ENCODE results near the gene SPECC1. TPM values are rescaled to one million over a fixed set of nuclear protein-coding genes. Genes with fewer than 3 reads are reported as not detected.

Gene SPECC1
- total RNA-seq, 2 donors from 2014 or later, result 10.3 to 13.5 TPM

GRCh38 chr17:20241855-20242254, 232.7 kb downstream of the SPECC1 start:
- H3K27me3 ChIP-seq, result no peaks in the 10 kb centered on the region

GRCh38 chr17:20242271-20242670, 233.1 kb downstream of the SPECC1 start:
- H3K27me3 ChIP-seq, result no peaks in the 10 kb centered on the region
- TF ChIP-seq CTCF (IDR thresholded peaks at IDR 0.05), result no peak
- H3K9me3 ChIP-seq, result no peaks in the 10 kb centered on the region
- H3K36me3 ChIP-seq, result no peaks in the 10 kb centered on the region
- no peaks in the 10 kb centered on the region for H3K4me1 ChIP-seq
- H3K4me3 ChIP-seq, result no peak overlapping the region
- DNase-seq (ENCODE audit: low spot score), result no peak
- H3K27ac ChIP-seq, result no peak overlapping the region

More at GRCh38 chr17:20241855-20242254, 232.7 kb downstream of the SPECC1 start:
- Histone ChIP-seq H3K4me3 (no peak overlapping the region), H3K4me1 (no peaks in the 10 kb centered on the region), H3K27ac (no peak overlapping the region), H3K9me3 (no peaks in the 10 kb centered on the region), H3K36me3 (no peaks in the 10 kb centered on the region)
- TF ChIP-seq CTCF (IDR thresholded peaks at IDR 0.05), result no peak
- DNase-seq (ENCODE audit: low spot score), result no peak

- DNase-seq (ENCODE audit: low spot score), result no peak
- H3K4me3 ChIP-seq, result no peak overlapping the region
- no peaks in the 10 kb centered on the region for H3K27me3 ChIP-seq
- H3K36me3 ChIP-seq, result peaks cover 3% of the 10 kb centered on the region
- TF ChIP-seq CTCF (IDR thresholded peaks at IDR 0.05), result no peak
- peaks cover 0 to under 1% of the 10 kb centered on the region in 2 donors for H3K9me3 ChIP-seq
- H3K27ac ChIP-seq, result no peak overlapping the region
- H3K4me1 ChIP-seq, result no peaks in the 10 kb centered on the region
Measured at GRCh38 chr17:20243524-20243923, 234.4 kb downstream of the SPECC1 start.

- TF ChIP-seq CTCF (IDR thresholded peaks at IDR 0.05), result no peak
- Histone ChIP-seq H3K27me3 (no peaks in the 10 kb centered on the region), H3K9me3 (peaks cover 0 to 11% of the 10 kb centered on the region in 2 donors), H3K27ac (no peak overlapping the region), H3K4me3 (no peak overlapping the region), H3K4me1 (no peaks in the 10 kb centered on the region), H3K36me3 (peaks cover 3% of the 10 kb centered on the region)
- DNase-seq (ENCODE audit: low spot score), result no peak
Measured at GRCh38 chr17:20244671-20245070, 235.5 kb downstream of the SPECC1 start.

GRCh38 chr17:20246692-20247091, 237.5 kb downstream of the SPECC1 start:
- no peak for TF ChIP-seq CTCF (IDR thresholded peaks at IDR 0.05)
- Histone ChIP-seq H3K36me3 (peaks cover 3% of the 10 kb centered on the region), H3K9me3 (peaks cover 0 to 11% of the 10 kb centered on the region in 2 donors), H3K27me3 (no peaks in the 10 kb centered on the region), H3K27ac (no peak overlapping the region), H3K4me3 (no peak overlapping the region), H3K4me1 (no peaks in the 10 kb centered on the region)
- no peak for DNase-seq (ENCODE audit: low spot score)

GRCh38 chr17:20253323-20253722, 244.2 kb downstream of the SPECC1 start:
- Histone ChIP-seq H3K36me3 (peaks cover 7% of the 10 kb centered on the region), H3K27me3 (no peaks in the 10 kb centered on the region), H3K27ac (no peak overlapping the region)

More at GRCh38 chr17:20253323-20253722, 244.2 kb downstream of the SPECC1 start:
- no peak for DNase-seq (ENCODE audit: low spot score)
- no peak for TF ChIP-seq CTCF (IDR thresholded peaks at IDR 0.05)
- Histone ChIP-seq H3K4me3 (no peak overlapping the region), H3K4me1 (no peaks in the 10 kb centered on the region), H3K9me3 (peaks cover 0 to 11% of the 10 kb centered on the region in 2 donors)
